Left cardiac atrium (tissue), 4 donors: ENCODE results near the gene WDFY3. TPM values are rescaled to one million over a fixed set of nuclear protein-coding genes. Genes with fewer than 3 reads are reported as not detected.
"Not testable (repeated sequence)": the region's sequence is repeated elsewhere in the genome, so short reads cannot be mapped to it uniquely, and the experiment has no call there.

ENCODE experiments used
- ATAC-seq, 2 donors: fragments of 200-7000 bp; cut with Tn5 transposase; one replicate each; pipeline ENCODE4 v1.9.1; 2020; ENCODE audit warnings: mild to moderate bottlenecking in 2 of 2, moderate library complexity in 2 of 2
- DNase-seq: peaks from one replicate; pipeline ENCODE4 v3.0.0-alpha.2; 2020
- intact Hi-C, 2 donors: fragments of 100-400 bp; cut with DNase I; formaldehyde crosslinking; loops; one replicate each; pipeline versions ENCODE4 v1.14.1 to v1.15.1; 2022 to 2023
- total RNA-seq, 2 donors: library from RNA; stranded (reverse); fragmentation: NEBNext Ultra II Directional; extraction: Animal tissue kit (Norgen Biotek cat#: 25700); gene quantifications; one replicate each; pipeline ENCODE4 v1.2.1, GENCODE V29; 2021
- donor health status: DM: no; HTN: yes; CAD: no.
- donor health status: DM: no; HTN: yes; CAD: no; lungs with severe emphysema.
- donor health status: DM: yes; HTN: yes; CAD: no.
- donor health status: Dilated cardiomyopathy.

The WDFY3 gene
- total RNA-seq, 2 donors from 2014 or later = 45.5 to 47.8 TPM

DNA sequence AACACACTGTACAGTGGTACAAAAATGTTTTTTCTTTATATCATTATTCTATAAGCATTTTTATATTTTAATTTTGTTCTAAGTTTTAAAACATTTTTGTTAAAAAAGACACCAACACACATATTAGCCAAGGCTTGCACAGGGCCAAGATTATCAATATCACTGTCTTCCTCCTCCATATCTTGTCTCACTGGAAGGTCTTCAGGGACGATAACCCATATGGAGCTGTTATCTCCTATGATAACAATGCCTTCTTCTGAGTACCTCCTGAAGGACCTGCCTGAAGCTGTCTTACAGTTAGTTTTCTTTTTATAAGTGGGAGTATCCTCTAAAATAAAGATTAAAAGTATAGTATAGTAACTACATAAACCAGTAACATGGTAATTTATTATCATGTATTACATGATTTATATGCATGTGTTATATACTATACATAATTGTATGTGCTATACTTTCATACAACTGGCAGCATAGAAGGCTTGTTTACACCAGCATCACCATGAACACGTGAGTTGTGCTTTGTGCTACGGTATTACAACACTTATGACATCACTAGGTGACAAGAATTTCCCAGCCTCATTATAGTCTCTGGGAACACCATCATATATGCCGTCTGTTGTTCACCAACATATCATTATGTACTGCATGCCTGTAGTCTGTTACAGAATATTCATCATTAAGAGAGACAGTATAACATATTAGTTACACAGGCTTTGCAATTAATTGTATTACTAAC, 90.7 kb downstream of the WDFY3 start:
- DNase-seq (no peak), ATAC-seq (no peak)

DNA sequence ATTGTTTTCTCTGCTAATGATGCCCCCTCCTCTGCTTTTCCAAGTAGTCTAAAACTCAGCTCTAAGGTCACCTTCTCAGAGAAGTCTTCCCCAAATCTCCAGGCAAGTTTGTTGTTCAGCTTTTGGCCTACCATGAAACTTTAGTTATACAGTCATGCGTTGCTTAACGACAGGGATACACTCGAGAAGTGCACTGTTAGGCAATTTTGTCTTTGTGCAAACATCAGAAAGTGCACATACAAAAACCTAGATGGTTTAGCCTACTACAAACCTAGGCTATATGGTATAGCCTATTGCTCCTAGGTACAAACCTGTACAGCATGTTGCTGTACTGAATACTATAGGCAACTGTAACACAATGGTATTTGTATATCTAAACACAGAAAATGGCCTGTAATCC, 91.9 kb downstream of the WDFY3 start:
- DNase-seq (no peak), ATAC-seq (no peak)
- intact Hi-C loops = no loop called here

More for the DNA sequence above, 90.7 kb downstream of the WDFY3 start:
- intact Hi-C loops = no loop called here

DNA sequence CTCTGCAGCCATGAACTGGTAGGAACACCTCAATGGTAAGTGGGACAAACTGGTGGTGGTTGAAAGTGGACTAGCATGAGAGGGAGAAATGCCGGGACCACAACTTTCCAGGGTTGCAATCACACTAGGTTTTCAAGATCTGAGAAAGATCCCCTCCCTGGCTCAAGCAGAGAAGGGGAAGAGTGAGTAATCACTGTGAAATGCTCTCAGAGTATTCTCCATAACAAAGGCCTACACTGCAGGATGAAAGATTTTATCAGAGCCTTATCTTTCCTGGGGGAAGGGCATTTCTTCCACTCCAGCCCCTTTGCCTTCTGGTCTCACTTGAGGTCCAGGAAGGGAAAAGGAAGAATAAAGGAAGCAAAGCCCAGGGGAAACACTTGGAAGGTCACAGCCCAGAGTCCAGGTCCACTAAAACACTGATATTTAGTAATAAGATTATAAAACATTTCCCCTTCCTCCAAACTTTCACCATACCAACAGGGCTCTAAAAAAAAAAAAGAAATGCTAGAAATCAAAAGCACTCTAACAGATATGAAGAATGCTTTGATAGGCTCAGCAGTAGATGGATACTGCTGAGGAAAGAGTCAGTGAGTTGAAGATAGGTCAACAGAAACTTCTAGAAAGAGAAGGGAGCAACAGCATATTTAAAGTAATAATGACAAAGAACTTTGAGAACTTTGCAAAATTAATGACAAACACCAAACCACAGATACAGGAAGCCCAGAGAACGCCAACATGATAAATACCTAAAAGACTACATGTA, 95.9 kb downstream of the WDFY3 start:
- intact Hi-C loops = no loop called here
- ATAC-seq = peak in 1 of 2 donors; percentile 35
- no peak for DNase-seq

DNA sequence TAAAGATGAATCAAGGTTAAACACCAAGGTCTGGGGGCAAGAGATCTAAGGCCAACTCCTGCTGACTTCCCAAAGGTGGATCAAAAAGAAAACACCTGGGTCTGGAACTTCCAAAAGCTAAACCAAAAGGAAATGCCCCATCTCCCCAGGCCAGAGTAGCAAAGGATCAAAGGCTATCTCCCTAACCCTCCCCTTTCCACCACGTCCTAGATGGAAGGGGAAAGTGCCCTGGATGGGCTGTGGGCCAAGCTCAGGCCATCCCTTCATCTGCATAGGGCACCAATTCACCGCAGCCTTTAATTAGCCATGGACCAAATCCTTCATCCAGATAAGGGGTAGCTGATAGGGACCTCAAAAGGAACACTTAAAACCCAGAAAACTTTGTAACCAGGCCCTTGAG, 100.2 kb downstream of the WDFY3 start:
- DNase-seq = no peak
- no peak for ATAC-seq
- intact Hi-C loops = no loop called here

DNA sequence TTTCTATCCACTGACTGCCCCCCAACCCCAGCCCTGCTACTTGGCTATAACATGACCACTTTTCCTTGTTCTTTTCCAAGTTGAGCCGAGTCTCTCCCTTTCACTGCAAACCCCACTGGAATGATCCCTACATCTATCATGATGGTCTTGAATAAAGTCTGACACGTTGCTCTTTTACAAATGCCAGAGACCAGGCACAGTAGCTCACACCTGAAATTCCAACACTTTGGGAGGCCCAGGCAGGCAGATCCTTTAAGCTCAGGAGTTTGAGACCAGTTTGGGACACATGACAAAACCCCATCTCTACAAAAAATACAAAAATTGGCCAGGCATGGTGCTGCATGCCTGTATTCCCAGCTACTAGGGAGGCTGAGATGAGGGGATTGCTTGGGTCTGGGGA, 100.9 kb downstream of the WDFY3 start:
- DNase-seq (no peak), ATAC-seq (no peak)
- intact Hi-C loops = no loop called here

DNA sequence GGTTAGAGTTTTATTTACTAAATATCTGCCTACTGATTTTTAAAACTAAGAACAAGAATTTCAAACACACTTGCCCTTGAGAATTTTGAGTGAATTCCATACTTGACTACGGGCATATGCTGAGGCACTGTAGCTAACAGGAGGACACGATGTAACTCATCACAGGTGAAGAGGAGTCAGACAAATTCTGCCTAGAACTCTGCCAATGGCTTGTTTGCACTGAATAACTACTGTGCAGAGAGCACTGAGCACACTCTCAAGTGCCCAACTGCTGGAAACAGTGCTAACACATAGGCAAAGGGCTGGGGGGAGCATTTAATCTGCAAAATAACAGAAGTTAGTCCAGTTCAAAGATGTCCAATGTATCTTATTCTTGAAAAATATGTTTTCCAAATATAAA, 104.4 kb downstream of the WDFY3 start:
- intact Hi-C loops = no loop called here
- DNase-seq (no peak), ATAC-seq (no peak)

DNA sequence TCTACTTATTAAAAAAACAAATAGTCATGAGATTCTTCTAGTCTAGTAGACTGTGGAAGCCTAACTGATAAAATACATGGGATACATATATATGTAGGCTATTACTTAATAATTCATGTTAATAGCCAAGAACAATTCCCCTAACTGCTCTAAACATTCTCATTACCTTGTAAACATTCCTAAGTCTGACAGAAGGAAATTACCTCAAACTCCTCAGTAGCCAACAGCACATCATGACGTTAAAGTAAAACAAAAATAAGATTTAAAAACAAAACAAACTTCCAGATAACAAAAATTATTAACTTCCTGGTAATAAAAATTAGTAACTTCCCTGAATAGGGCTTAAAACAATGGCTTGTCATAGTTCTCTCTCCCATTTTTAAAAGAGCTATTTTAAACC, 109.2 kb downstream of the WDFY3 start:
- ATAC-seq (no peak), DNase-seq (no peak)
- intact Hi-C loops = no loop called here

DNA sequence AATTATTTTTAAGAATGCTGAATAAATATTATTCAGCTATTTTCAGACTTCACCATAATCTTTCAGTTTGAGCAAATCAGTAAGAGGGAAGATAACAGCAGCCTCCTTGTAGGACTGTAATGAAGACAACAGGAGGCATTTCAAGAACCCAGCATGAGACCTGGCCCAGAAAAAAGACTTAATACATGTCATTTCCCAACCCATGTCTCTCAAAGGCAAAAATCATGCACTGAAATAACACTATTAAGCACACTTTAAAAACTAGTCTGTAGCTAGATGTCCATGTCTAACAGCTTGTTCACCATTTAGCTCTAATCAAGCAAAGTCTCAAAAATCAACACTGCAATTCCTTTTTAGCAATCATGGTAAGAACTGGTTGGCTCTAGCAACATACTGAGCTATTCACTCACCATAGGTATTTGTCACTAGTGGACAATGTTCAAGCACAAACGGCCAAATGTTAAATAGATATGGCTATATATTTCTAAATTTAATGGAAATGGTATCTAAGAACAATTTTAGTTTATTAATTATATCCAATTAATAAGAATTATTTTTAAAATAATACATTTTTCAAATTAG, 109.9 kb downstream of the WDFY3 start:
- ATAC-seq (no peak), DNase-seq (no peak)
- intact Hi-C loops = no loop called here

DNA sequence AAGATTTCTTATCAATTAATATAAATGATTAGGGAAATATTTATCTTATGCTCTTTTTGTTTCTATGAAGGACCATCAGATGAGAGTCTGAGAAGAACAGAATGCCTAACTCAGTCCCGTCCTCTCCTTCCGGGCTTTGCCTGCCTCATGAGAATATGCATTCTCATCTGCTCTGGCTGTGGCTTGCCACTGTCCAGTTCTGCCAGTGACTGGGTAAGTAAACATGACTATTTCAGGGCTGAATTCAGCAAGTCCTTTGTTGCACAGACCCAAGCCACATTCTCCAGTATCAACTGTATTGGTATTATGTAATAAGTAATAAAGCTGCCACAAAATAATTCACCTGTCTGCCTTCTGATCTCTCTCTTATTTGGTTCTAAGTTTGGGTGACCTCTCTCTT, 110.7 kb downstream of the WDFY3 start:
- no peak for DNase-seq
- intact Hi-C loops = no loop called here
- peak; percentile 15 to 68 for ATAC-seq

DNA sequence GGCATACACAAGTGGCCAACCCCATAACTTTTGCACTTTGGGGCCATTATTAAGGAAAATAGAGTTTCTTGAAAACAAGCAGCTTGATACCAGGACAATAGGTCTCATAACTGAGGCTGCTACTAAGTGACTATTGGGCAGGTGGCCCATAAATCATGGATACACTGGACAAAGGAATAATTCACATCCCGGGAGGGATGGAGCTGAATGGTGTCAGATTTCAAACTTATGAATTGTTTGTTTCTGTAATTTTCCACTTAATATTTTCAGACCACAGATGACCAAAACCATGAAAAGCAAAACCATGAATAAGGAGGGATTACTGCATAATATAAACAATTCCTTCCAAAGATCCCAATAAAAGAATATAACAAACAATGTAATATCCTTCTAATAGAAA, 114.4 kb downstream of the WDFY3 start:
- DNase-seq (no peak), ATAC-seq (peak in 1 of 2 donors; percentile 39)
- intact Hi-C loops = no loop called here

DNA sequence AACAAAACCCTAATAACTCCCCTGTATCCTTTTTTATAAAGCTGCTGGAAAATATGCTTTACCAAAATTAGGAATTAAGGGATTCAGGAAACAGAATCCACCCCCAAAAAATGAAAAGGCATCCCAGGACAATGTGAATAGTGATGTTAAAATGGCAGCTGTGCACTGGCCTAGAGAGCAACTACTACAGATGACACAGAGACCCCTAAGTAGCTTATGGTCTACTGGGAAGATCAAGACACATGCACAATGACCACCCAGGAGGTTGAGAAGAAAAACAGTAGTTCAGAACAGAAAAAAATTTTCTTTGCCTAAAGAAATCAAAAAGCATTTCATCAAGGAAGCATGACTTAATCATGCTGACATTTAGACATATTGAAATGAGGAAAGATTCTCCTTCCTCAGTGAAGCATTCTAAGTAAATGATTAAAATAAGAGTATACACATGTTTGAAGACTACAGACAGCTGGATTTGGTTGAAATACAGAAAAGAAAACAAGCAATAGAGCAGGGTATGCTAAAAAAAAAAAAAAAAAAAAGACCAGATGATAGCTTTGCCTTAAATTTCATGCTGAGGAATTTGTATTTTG, 117.3 kb downstream of the WDFY3 start:
- no peak for ATAC-seq
- no peak for DNase-seq
- intact Hi-C loops = no loop called here

DNA sequence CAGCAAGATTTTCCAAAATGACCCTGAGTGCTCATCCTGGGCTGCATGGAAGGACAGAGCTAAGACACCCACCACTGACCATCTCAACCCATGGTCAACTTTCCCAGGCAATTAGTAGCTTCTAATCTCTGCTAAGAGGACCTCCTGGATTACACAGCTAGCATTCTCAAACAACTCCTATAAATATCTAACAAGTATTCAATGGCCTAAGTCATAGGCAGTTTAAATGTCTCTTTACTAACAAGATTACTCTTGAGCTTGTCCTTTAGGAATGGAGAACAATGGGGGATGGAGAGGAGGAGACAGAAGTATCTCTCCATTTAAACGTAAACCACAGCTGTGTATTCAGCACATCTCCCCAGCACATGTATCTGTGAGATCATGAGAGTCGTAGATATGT, 118.1 kb downstream of the WDFY3 start:
- no peak for DNase-seq
- ATAC-seq = no peak
- intact Hi-C loops = no loop called here

DNA sequence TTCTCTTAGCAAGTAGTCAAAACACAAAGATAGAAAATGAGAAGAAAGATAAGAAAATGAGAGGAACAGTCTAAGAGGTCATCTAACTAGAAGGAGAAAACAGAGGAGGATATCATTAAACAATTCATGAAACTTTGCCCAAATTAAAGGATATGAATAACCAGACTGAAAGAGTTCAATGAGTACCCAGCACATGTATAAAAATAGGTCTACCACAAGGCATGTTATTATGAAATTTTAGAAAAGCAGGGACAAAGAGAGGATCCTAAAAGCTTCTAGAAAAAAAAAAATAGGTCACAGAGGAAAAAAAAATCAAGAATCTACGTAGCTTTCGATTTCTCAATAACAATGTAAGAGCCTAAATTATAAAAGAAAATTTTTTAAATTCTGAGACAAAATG, 118.5 kb downstream of the WDFY3 start:
- no peak for DNase-seq

DNA sequence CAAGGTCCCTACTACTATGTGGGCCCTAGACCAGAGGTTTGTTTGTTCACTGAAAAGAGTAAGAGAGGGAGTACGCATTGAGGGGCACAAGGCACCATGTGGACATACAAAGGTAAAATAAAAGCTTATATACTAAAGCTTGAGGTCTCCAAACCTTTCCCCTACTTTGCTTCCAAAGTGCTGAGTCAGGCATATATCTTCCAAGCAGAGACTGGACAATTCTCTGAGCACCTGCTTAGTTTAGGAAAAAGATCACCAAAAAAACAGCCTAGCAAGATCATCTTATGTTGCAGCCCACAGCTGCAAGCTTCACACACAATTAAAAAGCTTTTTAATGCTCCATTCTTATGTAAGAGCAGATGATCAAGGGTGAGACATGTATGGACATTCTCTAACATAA, 119.5 kb downstream of the WDFY3 start:
- DNase-seq (no peak), ATAC-seq (no peak)
- intact Hi-C loops = no loop called here

More for the DNA sequence above, 118.5 kb downstream of the WDFY3 start:
- no peak for ATAC-seq
- intact Hi-C loops = no loop called here

DNA sequence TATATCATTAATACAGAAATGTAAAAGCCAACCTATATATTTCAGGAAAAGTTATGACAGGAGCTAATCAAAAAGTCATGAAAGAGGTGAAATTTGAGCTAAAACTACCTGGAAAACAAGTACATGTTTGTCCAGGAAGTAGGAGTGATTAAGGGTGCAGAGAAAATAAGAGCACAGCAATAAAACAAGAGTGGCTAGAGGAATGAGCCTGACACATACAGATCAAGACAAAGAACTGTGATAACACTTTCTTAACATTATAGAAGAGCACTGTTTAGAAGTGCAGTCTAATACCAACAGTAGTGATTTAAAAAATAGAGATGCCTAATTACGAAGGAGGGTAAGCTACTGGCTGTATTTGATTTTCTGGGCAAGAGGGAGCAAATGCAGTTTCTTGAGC, 125.1 kb downstream of the WDFY3 start:
- intact Hi-C loops = no loop called here
- ATAC-seq = no peak

DNA sequence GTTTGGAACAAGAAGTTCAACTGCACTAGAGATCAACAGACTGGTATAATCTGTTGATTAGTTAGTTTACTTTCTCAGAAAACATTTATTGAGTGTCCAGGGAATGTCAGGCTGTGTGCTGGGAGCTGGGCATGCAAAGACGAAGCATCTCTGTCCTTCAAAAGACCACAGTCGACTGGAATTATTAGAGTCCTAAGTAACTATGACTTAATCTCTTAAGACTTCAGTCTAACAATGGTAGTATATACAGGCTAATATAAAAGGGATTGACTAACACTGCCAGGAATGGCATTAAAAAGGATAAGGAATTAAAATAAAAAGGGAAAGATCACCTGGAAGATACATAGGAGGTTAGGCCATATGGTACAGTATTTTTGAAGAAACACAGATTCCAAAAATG, 128.7 kb downstream of the WDFY3 start:
- no peak for ATAC-seq
- intact Hi-C loops = no loop called here
- DNase-seq = no peak

More for the DNA sequence above, 125.1 kb downstream of the WDFY3 start:
- DNase-seq = no peak

DNA sequence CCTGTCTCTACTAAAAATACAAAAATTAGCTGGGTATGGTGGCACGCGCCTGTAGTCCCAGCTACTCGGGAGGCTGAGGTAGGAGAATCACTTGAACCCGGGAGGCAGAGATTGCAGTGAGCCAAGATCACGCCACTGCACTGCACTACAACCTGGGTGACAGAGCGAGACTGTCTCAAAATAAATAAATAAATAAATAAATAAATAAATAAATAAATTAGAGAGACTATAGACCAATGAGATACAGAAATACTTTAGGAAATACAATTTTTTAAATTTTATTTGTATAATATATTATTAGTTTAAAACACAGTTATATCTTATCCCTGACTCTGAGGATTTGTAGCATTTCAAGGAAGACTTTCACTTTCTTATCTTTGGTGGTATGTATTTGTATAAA, 136.9 kb downstream of the WDFY3 start:
- DNase-seq, intact Hi-C loops, ATAC-seq: not testable (repeated sequence)

DNA sequence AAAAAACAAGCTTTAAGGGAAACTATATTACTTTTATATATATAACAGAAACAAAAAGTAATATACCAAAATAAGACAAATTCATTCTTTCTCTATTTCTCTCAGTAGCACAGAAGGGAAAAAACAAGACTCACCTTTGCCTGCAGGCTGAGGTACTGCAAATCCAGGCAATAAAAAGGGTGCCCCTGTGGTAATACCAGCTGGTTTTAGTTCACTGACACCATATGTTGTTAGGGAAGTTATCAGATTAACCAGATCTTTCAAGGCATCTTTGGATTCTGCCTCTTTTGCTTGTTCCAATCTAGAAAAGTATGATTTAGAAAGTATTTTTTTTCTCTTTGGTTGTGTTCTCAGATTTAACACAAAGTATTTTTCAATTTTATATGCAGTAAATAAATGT, 139.8 kb downstream of the WDFY3 start:
- DNase-seq (no peak), ATAC-seq (no peak)
- intact Hi-C loops = no loop called here

DNA sequence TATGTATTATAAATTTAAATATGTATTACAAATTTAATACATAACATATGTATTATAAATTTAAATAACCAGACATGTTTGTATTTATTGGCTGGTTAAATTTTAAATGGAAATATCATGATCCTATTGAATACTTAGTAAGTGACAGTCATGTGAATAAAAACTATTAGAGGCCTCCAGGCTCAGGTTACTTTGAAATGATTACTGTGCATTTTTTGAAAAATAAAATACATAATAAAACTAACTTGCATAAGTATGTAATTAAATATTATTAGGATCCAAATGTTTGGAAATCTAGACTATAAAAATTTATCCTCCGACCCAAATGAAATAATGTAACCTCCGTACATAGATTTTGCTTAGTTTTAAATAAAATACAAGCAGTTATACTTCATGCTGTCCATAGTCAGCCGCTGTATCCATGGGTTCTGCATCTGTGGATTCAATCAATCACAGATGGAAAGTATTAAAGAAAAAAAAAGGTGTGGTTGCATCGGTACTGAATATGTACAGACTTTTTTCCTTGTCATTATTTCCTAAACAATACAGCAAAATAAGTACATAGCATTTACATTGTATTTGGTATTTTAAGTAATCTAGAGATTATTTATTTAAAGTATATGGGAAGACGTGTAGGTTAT, 140.7 kb downstream of the WDFY3 start:
- DNase-seq (no peak), ATAC-seq (no peak)
- intact Hi-C loops = no loop called here

DNA sequence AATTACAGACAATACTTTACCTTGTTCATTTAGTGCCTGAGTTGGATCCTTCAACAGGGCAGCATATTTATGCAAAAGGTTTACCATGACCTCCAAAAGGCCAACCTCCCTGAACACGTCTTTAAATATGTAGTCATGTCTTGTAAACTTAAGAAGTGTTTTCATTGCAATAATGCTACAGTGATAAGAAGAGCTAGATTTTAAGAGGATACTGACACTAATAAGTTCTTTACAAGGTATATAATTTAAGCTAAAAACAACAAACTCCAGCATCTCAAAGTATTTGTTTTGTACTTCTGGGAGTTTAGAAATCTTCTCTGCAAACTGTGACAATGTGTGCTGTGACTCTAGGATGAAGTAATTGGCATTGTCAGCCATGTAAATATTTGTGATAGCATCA, 145.4 kb downstream of the WDFY3 start:
- DNase-seq = no peak
- ATAC-seq = no peak
- intact Hi-C loops = no loop called here
